ENCODE results near the gene GAL. TPM values are rescaled to one million over a fixed set of nuclear protein-coding genes. Genes with fewer than 3 reads are reported as not detected.
A peak's percentile ranks its signal among the peaks of the same experiment; 100 is the strongest.

The GAL gene
- total RNA-seq, 1 donor from 2014 or later, result not detected

DNA sequence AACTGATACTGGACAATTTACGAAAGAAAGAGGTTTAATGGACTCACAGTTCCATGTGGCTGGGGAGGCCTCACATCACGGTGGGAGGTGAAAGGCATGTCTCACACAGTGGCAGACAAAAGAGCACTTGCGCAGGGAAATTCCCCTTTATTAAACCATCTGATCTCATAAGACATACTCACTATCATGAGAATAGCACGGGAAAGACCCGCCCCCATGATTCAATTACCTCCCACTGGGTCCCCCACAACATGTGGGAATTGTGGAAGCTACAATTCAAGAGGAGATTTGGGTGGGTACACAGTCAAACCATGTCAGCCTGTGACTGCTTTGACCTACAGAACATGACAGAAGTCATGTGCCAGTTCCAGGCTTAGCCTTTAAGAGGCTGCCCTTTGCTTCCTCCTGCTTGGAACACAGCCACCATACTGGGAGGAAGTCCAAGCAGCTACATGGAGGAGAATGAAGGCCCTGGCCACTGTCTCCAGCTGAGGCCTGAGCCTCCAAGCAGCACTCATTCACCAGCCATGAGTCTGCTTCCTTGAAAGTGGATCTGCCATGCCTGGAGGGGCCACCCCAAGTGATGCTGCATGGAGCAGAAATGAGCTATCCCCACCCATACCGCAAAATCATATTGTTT, 10.9 kb upstream of the GAL start:
- no peak for ATAC-seq
- intact Hi-C loops (cut with DNase I), result no loop called here
- no peak for DNase-seq (ENCODE audit: missing footprints)

DNA sequence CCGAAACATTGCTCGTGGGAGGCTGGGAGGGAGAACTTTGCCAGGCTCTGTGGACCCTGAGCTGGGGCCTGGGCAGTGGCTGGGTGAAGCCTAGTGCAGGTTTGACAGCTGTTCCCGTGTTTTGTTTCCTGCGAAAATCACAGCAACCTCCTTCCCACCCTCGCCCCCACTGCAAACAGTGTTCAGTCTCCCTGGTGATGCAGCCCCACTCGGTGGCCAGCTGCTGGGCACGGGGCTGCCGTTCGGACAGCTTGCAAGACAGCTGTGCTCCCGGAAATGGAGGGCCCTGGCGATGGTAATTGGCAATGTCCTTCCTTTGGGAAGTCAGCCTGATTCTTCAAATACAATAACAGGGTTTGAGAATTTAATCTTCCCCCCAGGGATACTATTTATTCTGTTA, 10.4 kb upstream of the GAL start:
- ATAC-seq, result no peak
- intact Hi-C loops (cut with DNase I), result no loop called here
- no peak for DNase-seq (ENCODE audit: missing footprints)

DNA sequence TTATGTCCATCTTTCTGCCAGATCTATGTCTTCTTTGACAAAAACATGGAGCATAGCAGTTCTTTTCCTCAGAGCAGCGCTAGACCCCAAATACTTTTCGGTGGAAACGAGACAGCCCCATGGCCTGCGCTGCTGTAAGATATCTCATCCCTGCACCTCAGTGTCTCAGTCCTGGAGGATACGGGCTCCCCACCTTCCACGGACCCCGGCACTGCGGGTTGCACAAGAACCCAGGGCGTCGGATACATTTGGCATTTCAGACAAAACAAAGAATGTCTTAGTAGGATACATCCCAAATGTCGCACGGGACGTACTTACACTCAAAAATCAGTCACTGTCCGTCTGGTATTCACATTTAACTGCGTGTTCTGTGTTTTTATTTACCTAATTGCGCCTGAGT, 9.9 kb upstream of the GAL start:
- no peak for DNase-seq (ENCODE audit: missing footprints)
- ATAC-seq, result no peak
- intact Hi-C loops (cut with DNase I), result no loop called here

DNA sequence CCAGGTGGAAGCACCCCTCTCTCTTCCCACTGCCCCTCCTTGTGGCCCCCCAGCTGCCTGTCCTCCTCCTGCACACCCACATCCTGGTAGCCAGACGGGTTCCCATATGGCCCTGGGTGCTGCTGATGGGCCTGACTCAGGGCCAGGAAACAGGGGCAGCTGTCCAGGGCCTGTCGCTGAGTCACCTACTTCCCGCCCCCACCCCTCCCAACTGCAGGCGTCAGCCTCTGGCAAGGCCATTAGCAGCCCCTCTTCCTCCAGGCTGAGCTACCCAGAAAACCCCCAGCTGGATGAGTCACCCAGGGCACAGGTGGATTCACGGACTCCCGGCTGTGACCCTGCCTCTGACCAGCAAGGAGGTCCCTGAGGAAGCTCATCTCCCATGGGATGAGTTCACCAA, 6.9 kb upstream of the GAL start:
- intact Hi-C loops (cut with DNase I), result no loop called here
- DNase-seq (ENCODE audit: missing footprints) (peak; percentile 56), ATAC-seq (no peak)

DNA sequence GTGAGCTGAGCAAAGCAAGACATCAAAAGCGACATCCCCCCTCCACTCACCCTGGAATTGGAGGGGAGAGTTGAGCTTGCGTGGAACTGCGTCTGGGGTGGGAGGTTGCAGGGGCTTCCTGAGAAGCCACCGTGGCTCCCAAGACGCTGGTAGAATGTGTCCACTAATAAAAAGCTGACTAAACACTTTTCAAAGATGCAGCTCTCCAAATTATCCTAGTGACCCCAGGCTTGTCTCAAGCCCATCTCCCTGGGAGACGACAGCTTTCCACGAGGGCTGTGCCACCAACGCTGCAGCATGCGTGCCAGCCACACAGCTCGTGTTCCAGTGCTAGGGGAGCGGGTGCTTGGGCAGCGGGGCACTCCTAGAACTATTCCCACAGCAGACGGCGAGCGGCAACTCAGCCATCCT, 6.3 kb upstream of the GAL start:
- DNase-seq (ENCODE audit: missing footprints) (peak; percentile 52), ATAC-seq (no peak)
- intact Hi-C loops (cut with DNase I), result no loop called here

DNA sequence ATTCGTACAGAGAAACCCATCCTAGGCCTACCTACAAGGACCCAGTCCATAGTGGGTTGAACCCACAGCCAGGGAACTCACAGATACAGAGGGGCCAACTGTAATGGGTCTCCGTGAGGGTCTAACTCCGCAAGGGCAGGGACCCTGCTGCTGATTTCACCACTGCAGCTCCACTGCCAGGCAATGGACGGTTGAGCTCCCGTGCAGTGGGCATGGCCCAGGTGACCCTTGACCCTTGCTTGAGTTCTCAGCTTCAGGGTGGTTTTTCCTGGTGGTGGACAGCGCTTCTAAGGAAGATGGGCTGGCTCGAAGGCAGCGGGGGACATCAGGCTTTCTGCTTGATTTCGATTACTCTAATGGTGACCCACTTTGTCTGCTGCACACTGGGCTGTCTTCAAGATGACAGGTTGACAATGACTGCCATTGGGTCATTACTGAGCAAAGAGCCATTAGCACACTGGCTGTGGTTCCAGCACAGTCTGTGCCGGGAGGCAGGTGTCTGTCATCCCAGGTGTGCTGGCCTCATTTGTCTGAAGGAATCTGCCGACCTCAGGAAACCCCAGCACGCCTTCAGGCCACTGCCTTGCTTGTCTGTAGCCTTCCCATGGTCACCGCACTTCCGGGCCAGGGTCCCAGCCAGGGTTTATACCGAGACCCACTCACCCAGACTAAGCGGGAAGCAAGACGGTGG, 3.7 kb upstream of the GAL start:
- ATAC-seq (no peak), DNase-seq (ENCODE audit: missing footprints) (no peak)
- intact Hi-C loops (cut with DNase I), result no loop called here

DNA sequence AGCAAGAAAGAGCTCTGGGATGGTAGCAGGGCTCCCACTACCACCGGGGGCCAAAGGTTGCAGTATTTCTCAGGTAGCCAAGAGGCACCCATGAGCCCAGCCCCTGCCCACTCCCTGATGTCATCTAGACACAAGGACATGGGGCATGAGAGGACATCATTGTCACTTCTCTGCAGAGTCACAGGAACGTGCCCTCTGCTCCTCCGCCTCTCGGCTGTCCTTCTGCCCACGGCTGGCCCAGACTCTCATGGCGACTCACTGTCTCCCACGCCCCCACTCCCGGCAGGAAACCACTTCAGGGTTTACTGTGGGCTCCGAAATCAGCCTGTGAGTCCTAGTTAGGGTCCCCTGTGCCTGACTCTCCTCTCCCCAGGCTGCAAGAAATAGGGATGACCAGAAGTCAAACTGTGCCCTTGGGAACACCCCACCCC, 1.8 kb upstream of the GAL start:
- intact Hi-C loops (cut with DNase I), result no loop called here
- no peak for ATAC-seq
- no peak for DNase-seq (ENCODE audit: missing footprints)

DNA sequence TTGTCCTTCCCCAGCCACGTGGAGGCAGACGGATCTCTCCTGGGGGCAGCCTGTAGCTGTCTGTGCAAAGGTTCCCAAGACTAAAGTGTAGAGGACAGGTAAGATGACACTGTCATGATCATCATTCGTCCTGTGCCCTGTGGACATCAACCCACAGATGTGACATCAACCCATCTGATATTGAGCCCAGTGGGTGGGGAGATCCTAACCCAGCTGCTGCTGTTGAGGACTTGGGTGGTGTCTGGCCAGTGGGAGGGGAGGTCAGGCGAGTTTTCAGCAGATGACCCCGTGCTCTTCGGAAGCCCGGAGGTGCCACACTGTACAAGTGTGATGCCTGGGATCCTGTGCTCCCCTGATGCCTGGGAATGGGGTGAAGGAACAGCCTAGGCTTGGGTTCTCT, 1.2 kb upstream of the GAL start:
- intact Hi-C loops (cut with DNase I), result no loop called here
- DNase-seq (ENCODE audit: missing footprints) (no peak), ATAC-seq (no peak)

DNA sequence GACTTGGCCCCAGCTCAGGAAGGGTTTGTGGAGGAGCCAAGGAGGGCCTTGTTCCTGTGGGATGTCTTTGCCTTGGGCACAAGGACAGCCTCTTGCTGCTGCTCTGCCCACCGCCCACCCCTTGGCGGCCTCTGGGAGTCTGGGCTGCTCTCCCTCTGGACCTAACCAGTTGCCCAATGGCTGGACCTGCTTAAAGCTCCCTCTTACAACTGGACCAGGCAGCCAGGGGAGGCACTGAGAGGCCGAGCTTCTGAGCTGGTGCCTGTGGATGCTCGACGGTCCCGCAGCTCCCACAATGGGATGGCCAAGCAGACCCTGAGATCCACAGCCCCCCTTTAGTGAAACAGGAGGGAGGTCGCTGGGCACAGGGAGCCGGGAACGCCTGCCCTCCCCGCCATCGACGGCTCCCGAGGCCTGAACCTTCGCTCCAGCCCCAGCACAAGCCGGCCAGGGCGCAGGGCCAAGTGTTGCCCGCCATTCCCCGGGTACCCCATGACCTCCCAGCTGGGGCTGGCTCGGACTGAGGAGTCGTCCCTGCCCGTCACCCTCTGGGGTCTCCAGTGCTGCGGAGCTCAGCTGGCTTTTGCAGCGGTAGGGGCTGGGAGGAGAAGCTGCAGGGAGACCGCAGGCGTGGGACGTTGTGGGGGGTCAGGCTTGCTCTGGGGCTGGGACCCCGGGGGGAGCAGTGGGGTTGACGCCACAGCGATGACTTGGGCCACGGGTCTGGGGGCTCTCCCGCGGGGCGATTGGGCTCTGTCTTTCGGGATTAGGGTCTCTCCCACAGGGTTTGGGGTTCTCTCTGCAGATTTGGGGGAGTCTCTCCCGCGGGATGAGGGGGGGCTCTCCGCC, 584 bp upstream of the GAL start:
- ATAC-seq (no peak), DNase-seq (ENCODE audit: missing footprints) (peak; percentile 45)
- intact Hi-C loops (cut with DNase I), result no loop called here

DNA sequence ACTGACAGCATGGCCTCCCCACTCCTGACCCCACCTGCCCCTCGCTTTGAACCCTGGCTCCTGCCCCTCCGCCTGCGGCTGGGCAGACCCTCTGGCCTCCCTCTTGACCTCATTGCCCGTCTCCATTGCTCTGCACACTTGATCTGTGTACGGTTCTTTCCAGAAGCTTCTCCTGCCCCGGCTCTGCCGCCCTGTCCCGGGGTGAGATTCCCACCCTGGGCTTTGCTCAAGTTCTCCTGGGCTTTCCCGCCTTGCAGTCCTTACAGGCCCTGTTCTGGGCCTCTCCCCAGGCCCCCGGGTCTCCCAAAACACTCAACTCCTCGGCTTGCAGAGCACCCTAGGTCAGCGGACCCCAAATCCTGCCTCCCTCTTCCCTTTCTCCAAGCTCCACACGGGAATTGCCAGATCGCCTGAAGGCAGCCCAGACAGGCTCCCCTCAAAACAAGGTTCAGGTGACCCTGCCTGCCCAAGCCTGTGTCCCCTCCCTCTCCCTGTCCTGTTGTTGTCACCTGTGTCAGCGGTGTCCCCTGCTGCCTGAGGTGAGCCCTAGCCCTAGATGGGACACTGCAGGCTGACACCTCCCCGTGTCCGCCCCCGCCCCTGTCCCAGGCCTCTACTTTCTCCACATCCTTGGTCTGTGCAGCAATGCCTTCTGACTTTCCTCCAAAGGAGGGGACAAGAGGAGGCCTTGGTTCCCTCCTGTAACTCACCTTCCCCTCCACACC, 1.5 kb downstream of the GAL start:
- DNase-seq (ENCODE audit: missing footprints), result no peak
- no peak for ATAC-seq
- intact Hi-C loops (cut with DNase I), result no loop called here

DNA sequence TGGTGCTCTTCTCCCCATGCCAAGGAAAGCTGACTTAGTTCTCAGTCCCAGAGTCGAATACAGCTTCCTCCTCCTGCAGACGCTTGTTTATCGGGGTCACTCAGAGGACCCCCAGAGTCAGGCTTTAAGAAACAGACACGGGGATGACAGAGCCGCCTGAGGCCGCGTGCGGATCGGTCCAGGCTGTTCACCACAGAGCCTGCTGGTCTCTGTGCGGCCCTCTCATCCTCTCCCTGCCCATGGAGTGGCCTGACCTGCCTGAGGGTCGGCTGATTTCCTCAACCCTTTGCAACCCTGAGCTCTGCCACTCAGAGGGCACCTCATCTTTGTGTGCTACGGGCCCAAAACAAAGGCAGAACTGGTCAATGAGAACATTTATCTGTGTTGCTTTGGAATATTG, 2.1 kb downstream of the GAL start:
- intact Hi-C loops (cut with DNase I), result no loop called here
- ATAC-seq (no peak), DNase-seq (ENCODE audit: missing footprints) (no peak)

DNA sequence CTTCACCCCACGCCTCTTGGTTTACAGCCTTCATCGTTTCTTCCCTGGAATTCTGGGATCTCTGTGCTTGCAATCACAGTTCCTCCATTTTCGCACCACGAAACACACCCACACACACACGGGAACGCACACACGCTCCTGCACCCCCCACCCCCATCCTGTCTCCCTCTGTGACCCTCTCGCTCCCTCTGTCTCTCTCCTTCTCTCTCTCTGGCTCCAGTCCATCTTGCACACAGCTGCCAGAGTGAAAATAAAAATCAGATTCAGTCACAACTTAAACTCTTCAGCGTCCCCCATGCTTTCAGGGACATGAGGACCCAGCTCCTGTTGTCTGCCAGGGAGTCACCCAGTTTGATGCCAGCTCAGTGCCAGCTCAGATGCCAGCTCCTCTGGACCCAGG, 3.0 kb downstream of the GAL start:
- intact Hi-C loops (cut with DNase I), result no loop called here
- DNase-seq (ENCODE audit: missing footprints), result no peak
- no peak for ATAC-seq

DNA sequence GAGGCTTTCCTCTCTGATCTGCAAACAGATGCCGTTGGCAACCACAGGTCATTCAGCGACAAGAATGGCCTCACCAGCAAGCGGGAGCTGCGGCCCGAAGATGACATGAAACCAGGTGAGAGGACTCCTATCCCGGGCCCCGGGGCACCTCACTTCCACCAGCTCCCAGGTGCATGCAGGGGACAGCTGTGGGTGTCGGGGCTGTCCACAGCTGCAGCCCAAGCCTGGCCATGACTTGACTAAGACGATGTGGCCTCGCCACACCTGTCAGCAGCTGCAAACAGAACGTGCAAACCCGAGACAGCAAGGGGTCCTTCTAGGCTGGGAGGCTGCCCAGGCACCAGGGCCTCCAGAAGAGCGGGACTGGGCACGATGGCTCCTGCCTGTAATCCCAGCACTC, 3.6 kb downstream of the GAL start:
- peak; percentile 67 for DNase-seq (ENCODE audit: missing footprints)
- no peak for ATAC-seq
- intact Hi-C loops (cut with DNase I), result no loop called here

DNA sequence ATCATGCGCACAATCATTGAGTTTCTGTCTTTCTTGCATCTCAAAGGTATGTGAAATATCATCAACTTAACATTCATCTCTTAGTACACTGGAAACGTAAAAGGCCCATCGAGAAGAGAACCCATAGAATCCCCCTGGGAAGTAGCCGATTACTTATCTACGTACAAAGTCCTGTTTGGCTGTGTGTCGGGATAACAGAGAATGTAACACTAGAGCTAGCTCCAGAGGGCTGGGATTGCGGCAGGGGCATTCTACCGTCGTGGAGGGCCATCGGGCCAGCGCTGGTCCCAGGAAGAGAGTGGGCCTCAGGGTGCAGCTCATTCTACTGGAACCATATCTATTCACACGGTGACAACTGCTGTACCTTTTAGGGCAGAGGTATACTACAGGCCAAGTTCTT, 4.5 kb downstream of the GAL start:
- DNase-seq (ENCODE audit: missing footprints), result no peak
- intact Hi-C loops (cut with DNase I), result no loop called here
- ATAC-seq, result no peak

DNA sequence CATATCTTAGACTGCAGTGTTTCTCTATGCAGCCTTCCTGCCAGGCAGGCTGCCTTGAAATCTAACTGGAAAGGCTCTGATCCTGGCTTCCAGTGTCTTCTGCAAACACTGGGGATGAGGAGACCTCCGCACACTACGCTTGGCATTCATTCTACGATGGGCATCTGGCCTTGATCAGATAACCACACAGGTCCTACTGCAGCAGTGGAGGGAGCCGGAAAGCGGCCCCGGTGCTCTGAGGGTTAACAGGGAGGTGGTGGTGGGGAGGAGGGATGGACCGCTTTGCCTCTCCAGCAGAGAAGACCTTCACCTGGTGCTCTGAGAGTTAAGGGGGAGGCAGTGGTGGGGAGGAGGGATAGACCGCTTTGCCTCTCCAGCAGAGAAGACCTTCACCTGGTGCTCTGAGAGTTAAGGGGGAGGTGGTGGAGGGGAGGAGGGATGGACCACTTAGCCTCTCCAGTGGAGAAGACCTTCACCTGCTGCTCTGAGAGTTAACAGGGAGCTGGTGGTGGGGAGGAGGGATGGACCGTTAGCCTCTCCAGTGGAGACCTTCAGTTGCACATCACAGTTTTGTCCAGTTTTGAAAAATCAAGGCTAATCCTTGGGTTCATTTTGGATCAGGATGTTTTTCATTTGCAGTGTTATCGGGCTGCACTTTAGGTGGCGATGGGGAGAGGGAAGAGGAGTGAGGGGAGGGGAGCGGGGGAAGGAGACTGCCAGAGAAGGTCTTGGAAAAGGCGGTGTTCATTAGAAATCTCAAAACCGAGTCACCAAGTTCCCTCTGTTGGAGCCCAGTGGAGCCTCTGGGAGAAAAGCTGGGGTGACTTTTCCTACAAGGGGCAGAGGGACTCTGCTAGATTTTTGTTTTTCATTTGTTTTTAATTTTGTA, 5.6 kb downstream of the GAL start:
- intact Hi-C loops (cut with DNase I), result no loop called here
- DNase-seq (ENCODE audit: missing footprints) (peak; percentile 50), ATAC-seq (no peak)

DNA sequence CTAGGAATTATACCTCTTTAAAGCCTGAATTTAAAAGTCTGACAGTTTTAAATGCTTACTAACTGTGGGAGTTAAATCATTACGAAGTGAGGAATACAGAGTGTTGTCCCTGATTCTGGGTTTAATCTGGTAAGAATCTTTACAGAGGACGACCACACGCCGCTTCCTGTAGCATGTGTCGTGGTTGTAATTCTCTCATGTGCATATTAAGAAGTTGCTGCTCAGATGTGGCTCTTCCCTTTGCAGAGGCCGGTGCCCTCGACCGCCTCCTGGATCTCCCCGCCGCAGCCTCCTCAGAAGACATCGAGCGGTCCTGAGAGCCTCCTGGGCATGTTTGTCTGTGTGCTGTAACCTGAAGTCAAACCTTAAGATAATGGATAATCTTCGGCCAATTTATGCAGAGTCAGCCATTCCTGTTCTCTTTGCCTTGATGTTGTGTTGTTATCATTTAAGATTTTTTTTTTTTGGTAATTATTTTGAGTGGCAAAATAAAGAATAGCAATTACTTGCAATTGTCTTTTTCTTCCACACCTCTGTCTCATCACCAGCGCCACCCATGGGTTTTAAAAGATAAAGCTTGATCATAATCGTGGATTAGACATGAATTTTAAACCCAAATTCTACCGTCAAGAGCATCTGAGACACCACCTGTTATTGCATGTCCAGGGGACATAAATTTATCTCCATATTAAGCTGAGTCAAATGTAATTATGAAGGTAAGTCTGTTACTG, 6.5 kb downstream of the GAL start:
- ATAC-seq (no peak), DNase-seq (ENCODE audit: missing footprints) (no peak)
- intact Hi-C loops (cut with DNase I), result no loop called here

DNA sequence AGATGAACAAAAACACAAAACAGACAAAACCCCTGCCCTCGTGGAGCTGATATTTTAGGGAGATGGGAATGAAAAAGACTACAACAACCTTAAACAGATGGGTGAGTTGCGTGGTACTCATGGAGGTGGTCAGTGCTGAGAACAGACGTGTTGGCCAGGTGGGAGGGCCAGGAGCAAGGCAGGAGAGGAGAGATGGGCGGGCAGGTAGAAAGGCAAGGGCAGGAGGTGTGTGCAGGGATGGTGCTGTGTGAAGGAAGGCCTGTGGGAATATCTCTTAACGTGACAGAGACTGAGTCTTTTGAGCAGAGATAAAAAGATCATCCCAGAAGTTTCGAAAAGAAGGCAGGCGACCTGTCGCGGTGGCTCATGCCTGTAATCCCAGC, 7.0 kb downstream of the GAL start:
- DNase-seq (ENCODE audit: missing footprints) (no peak), ATAC-seq (no peak)
- intact Hi-C loops (cut with DNase I), result no loop called here

DNA sequence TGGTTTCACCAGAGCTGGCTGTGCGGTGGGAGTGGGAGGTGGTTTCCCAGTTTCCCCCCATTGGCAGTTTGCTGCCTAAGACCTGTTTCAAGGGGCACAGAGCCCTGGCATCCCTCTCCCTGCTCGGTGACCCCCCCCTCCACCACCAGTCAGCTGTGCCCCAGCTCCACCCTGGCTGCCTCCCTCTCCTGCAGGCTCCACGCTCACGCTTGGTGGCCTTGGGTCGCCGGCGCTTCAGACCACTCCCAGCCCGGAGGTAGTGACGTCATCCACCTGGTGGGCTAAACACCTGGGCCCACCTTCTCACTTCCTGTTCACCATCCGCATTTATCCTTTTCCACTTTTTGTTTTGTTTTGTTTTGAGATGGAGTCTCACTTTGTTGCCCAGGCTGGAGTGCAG, 7.8 kb downstream of the GAL start:
- peak; percentile 47 for DNase-seq (ENCODE audit: missing footprints)
- intact Hi-C loops (cut with DNase I), result no loop called here
- ATAC-seq, result no peak

Data from Right ventricle myocardium inferior (tissue), 1 donor.